ENCODE results near the gene IFRD1. TPM values are rescaled to one million over a fixed set of nuclear protein-coding genes. Genes with fewer than 3 reads are reported as not detected.

Gene IFRD1
- total RNA-seq, 1 donor from 2014 or later = 78.3 TPM

GRCh38 chr7:112521942-112522341 is 71.7 kb downstream of the IFRD1 start:
- Mint-ChIP-seq H3K36me3 (ENCODE audit: unreplicated experiment) (no peaks in the 10 kb centered on the region), H3K27me3 (ENCODE audit: unreplicated experiment) (peaks cover 35% of the 10 kb centered on the region), H3K4me3 (ENCODE audit: unreplicated experiment) (no peak overlapping the region), H3K27ac (ENCODE audit: unreplicated experiment) (no peak overlapping the region), H3K4me1 (ENCODE audit: unreplicated experiment) (no peaks in the 10 kb centered on the region), H3K9me3 (ENCODE audit: unreplicated experiment) (no peaks in the 10 kb centered on the region)
- TF ChIP-seq CTCF (IDR thresholded peaks at IDR 0.05) = no peak
- DNase-seq (ENCODE audit: extremely low spot score, unreplicated experiment) = no peak

DNA sequence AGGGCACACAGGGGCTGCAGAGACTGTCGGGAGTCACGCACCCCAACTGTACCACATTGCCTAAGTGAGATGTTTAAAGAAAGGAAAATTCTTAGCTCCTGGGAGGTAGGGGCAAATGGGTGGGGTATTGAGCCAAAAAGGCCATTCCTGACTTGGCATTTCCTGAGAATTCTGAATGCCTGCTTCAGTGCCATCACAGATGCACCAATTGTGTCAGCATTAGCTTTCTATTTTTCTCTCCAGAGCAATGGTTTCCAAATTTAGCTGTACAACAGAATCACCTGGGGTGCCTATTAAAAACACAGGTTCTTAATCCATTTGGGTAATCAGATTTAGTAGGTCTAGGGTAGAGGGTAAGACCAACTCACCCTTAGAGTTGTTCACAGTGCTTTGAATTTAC is 73.6 kb downstream of the IFRD1 start:
- no peak for TF ChIP-seq CTCF (IDR thresholded peaks at IDR 0.05)
- no peaks in the 10 kb centered on the region for H3K9me3 Mint-ChIP-seq (ENCODE audit: unreplicated experiment)
- H3K4me3 Mint-ChIP-seq (ENCODE audit: unreplicated experiment) = no peak overlapping the region
- peaks cover 26% of the 10 kb centered on the region for H3K27me3 Mint-ChIP-seq (ENCODE audit: unreplicated experiment)
- DNase-seq (ENCODE audit: extremely low spot score, unreplicated experiment) = no peak
- H3K4me1 Mint-ChIP-seq (ENCODE audit: unreplicated experiment) = no peaks in the 10 kb centered on the region
- no peak overlapping the region for H3K27ac Mint-ChIP-seq (ENCODE audit: unreplicated experiment)
- H3K36me3 Mint-ChIP-seq (ENCODE audit: unreplicated experiment) = no peaks in the 10 kb centered on the region

Other genes starting within 250 kb of the IFRD1 start
- gene DOCK4, start 244.1 kb upstream of the IFRD1 start, total RNA-seq = 44.1 and 44.9 TPM in 2 replicates
- gene ZNF277, start 243.8 kb upstream of the IFRD1 start, total RNA-seq = 28.1 and 32.0 TPM in 2 replicates
- 1.5 and 2.3 TPM in 2 replicates for gene LSMEM1, start 30.5 kb downstream of the IFRD1 start, total RNA-seq